ENCODE results near the gene COL23A1. TPM values are rescaled to one million over a fixed set of nuclear protein-coding genes. Genes with fewer than 3 reads are reported as not detected.

The COL23A1 gene
- total RNA-seq, 1 experiment from 2014 or later: not detected

DNA sequence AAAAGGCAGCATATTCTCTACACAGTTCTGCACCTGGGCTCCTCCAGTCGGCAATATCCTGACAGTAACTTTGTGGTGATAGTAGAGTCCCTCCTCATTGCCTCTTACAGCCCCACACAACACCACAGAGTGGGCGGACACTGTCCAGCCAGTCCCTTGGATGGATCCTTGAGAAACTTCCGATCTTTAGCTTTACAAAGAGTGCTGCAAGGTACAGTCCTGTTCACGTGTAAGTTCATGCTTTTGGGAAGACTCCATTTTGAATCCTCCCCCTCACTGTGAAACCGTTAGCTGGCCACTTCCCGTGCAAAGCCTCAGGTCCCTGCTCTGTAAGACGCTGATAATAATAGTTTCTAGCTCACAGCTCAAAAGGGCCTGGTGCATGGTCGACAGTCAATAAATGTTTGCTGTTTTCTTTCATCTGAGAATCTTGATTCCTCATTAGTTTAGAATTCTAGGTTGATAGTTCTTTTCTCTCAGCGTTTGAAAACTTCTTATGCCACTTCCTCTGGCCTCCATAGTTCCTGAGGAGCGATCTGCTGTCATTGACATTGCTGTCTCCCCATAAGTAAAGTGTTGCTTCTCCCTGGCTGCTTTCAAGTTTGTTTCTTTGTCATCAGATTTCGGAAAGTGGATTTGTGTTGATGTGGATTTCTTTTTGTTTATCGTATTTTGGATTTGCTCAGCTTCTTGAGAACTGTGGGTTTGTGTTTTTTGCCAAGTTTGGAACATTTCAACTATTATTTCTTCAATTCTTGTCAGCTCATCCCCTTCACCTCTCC is 82.9 kb downstream of the COL23A1 start:
- BruUV-seq (replicated peaks): no TSS peak
- Histone ChIP-seq H3K4me1 (ENCODE audit: insufficient read depth, low read length, poor library complexity, severe bottlenecking) (no peaks in the 10 kb centered on the region), H3K9me3 (ENCODE audit: low read depth, low read length, poor library complexity, severe bottlenecking) (no peaks in the 10 kb centered on the region), H3K27ac (ENCODE audit: low read depth, low read length, poor library complexity, severe bottlenecking) (no peak overlapping the region), H3K27me3 (replicated peaks; ENCODE audit: insufficient read depth, low read depth, low read length, poor library complexity) (no peaks in the 10 kb centered on the region), H3K36me3 (ENCODE audit: insufficient read depth, low read length, poor library complexity, severe bottlenecking) (no peaks in the 10 kb centered on the region), H3K4me3 (ENCODE audit: low read depth, low read length, poor library complexity, severe bottlenecking) (no peak overlapping the region)
- ChIA-PET POLR2A (ENCODE audit: low non-redundant PET) (no interaction called here), CTCF (no interaction called here)
- TF ChIP-seq, protein P1, sequence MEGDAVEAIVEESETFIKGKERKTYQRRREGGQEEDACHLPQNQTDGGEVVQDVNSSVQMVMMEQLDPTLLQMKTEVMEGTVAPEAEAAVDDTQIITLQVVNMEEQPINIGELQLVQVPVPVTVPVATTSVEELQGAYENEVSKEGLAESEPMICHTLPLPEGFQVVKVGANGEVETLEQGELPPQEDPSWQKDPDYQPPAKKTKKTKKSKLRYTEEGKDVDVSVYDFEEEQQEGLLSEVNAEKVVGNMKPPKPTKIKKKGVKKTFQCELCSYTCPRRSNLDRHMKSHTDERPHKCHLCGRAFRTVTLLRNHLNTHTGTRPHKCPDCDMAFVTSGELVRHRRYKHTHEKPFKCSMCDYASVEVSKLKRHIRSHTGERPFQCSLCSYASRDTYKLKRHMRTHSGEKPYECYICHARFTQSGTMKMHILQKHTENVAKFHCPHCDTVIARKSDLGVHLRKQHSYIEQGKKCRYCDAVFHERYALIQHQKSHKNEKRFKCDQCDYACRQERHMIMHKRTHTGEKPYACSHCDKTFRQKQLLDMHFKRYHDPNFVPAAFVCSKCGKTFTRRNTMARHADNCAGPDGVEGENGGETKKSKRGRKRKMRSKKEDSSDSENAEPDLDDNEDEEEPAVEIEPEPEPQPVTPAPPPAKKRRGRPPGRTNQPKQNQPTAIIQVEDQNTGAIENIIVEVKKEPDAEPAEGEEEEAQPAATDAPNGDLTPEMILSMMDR (conservative IDR thresholded peaks at IDR 0.05; ENCODE audit: low read depth, low read length): no peak
- TF ChIP-seq EZH2 (IDR thresholded peaks at IDR 0.05; ENCODE audit: borderline replicate concordance, low read depth, low read length, poor library complexity, severe bottlenecking): no peak
- intact Hi-C loops (cut with micrococcal nuclease; ENCODE audit: unreplicated experiment): no loop called here
- DNase-seq (ENCODE audit: low spot score): no peak

DNA sequence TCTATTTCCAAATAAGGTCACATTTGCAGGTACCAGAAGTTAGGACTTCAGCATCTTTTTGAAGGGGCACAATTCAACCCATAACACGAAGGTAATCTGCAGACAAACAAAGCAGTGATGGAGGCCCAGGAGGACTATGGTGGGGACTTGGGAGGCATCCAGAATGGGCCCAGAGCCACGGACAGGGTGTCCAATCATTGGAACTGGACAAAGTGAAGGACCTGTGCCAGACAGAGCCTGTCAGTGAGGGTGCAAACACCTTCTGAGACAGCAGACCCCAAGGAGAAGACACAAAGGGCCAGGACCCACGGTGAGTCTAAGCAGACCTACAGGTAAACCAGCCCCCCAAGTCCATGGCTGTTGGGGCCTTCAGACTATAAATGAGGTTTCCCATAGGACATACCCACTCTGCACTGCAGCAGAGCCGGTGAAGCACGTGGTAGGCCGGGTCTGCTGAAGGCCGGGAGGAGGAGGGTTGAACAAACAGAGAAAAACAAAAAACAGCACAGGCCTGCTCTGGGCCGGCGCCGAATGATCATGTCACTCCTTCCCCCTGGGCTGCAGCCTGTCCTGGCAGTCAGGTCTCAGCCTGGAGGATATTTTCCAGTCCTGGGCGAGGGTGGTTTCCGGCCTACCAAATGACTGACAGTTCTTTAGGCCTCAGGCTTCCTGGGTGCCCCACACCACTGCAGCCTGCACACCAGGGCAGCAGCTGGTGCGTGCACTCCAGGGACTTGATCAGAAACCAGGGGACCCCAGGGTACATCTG is 84.4 kb downstream of the COL23A1 start:
- Histone ChIP-seq H3K9me3 (ENCODE audit: low read depth, low read length, poor library complexity, severe bottlenecking) (no peaks in the 10 kb centered on the region), H3K27me3 (replicated peaks; ENCODE audit: insufficient read depth, low read depth, low read length, poor library complexity) (no peaks in the 10 kb centered on the region), H3K36me3 (ENCODE audit: insufficient read depth, low read length, poor library complexity, severe bottlenecking) (no peaks in the 10 kb centered on the region), H3K4me1 (ENCODE audit: insufficient read depth, low read length, poor library complexity, severe bottlenecking) (no peaks in the 10 kb centered on the region), H3K27ac (ENCODE audit: low read depth, low read length, poor library complexity, severe bottlenecking) (no peak overlapping the region), H3K4me3 (ENCODE audit: low read depth, low read length, poor library complexity, severe bottlenecking) (no peak overlapping the region)
- BruUV-seq (replicated peaks): no TSS peak
- TF ChIP-seq, protein P1 (conservative IDR thresholded peaks at IDR 0.05; ENCODE audit: low read depth, low read length): no peak
- no peak for TF ChIP-seq EZH2 (IDR thresholded peaks at IDR 0.05; ENCODE audit: borderline replicate concordance, low read depth, low read length, poor library complexity, severe bottlenecking)
- CTCF ChIA-PET: no interaction called here
- intact Hi-C loops (cut with micrococcal nuclease; ENCODE audit: unreplicated experiment): no loop called here
- POLR2A ChIA-PET (ENCODE audit: low non-redundant PET): no interaction called here
- no peak for DNase-seq (ENCODE audit: low spot score)

DNA sequence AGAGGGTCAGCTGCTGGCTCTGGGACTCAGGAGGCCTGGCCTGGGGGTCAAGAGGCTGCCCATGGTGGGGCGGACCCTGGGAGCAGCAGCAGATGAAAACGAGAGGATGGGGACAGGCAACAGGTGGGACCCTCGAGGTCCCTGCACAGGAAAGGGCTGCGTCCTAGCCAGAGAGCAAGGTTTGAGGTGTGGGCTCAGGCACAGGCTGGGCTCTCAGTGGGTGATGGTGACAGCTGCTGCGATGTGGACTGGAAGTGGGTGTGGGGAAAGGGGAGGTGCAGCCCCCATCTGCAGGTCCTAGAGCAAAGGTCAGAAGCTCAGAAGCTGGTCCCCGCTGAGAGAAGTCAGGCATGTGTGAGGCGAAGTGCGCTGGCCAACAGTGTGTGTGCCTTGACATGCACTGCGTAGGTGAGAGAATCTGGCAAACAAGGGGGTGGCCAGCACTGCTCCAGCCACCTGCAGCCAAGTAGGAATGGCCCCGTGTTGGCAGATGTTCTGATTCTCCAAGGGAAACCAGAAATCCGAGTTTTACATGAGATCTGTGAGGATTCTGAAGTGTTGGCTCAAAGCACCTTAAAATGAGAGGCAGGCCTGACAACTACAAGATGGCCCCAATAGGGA is 85.7 kb downstream of the COL23A1 start:
- Histone ChIP-seq H3K4me1 (ENCODE audit: insufficient read depth, low read length, poor library complexity, severe bottlenecking) (no peaks in the 10 kb centered on the region), H3K27me3 (replicated peaks; ENCODE audit: insufficient read depth, low read depth, low read length, poor library complexity) (no peaks in the 10 kb centered on the region), H3K27ac (ENCODE audit: low read depth, low read length, poor library complexity, severe bottlenecking) (no peak overlapping the region), H3K4me3 (ENCODE audit: low read depth, low read length, poor library complexity, severe bottlenecking) (no peak overlapping the region), H3K36me3 (ENCODE audit: insufficient read depth, low read length, poor library complexity, severe bottlenecking) (no peaks in the 10 kb centered on the region), H3K9me3 (ENCODE audit: low read depth, low read length, poor library complexity, severe bottlenecking) (no peaks in the 10 kb centered on the region)
- TF ChIP-seq, protein P1 (conservative IDR thresholded peaks at IDR 0.05; ENCODE audit: low read depth, low read length): no peak
- no peak for TF ChIP-seq EZH2 (IDR thresholded peaks at IDR 0.05; ENCODE audit: borderline replicate concordance, low read depth, low read length, poor library complexity, severe bottlenecking)
- POLR2A ChIA-PET (ENCODE audit: low non-redundant PET): no interaction called here
- no peak for DNase-seq (ENCODE audit: low spot score)
- intact Hi-C loops (cut with micrococcal nuclease; ENCODE audit: unreplicated experiment): no loop called here
- no TSS peak for BruUV-seq (replicated peaks)
- CTCF ChIA-PET: no interaction called here
